Testis (tissue), 2 donors: Measurements from ENCODE around the gene B4GALT1.

Experiments used
- CTCF ChIP-seq, 3 experiments: fragments of 450-650 bp in 2 of 3; fragments of 200-600 bp in 1 of 3; sonication (generic) in 1 of 3; IDR thresholded peaks; one replicate each; pipeline ENCODE4 v1.5.1; 2016 to 2019; ENCODE audit warnings: antibody characterized with exemption in 3 of 3, mild to moderate bottlenecking in 2 of 3, moderate library complexity in 1 of 3
- POLR2A ChIP-seq: fragments of 450-650 bp; IDR thresholded peaks from one replicate; pipeline ENCODE4 v1.6.1; 2017; ENCODE audit warnings: antibody characterized with exemption, mild to moderate bottlenecking, moderate library complexity

DNA sequence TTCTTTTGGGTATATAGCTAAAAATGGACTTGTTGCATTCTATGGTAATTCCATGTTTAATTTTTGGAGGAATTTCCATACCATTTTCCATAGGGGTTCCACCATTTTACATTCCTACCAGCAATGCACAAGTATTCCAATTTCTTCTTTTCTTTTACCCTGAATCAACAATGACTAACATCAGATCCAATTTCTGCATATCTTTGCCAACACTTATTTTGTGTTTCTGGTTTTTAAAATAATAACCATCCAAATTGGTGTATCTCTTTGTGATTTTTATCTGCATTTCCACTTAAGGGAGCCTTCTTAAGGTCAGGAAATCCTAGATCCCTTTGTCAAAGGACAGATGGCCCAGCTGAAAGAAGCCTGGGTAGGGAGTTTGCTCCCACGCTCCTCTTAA is 61.2 kb downstream of the B4GALT1 start:
- TF ChIP-seq CTCF (IDR thresholded peaks at IDR 0.05) (no peak), POLR2A (no peak)
